NCI-H128 (cell line): Measurements from ENCODE around the gene RBM17.
A peak's percentile ranks its signal among the peaks of the same experiment; 100 is the strongest.
"Not testable (repeated sequence)": the region's sequence is repeated elsewhere in the genome, so short reads cannot be mapped to it uniquely, and the experiment has no call there.

ENCODE experiments used
- DNase-seq: peaks from one replicate; lab custom pipeline; 2025; ENCODE audit not compliant: unreplicated experiment; lab: John Stamatoyannopoulos, UW

The RBM17 gene

GRCh38 chr10:6079044-6079443 lies 9.8 kb upstream of the RBM17 start:
- no peak for DNase-seq

- no peak for DNase-seq
These were observed 8.3 kb upstream of the RBM17 start for GRCh38 chr10:6080417-6080973.

- DNase-seq, result no peak
These were observed 6.1 kb upstream of the RBM17 start for GRCh38 chr10:6082496-6083395.

GRCh38 chr10:6083523-6084475 lies 5.0 kb upstream of the RBM17 start:
- DNase-seq, result no peak

- peak; percentile 4 for DNase-seq
These were observed 2.2 kb upstream of the RBM17 start for GRCh38 chr10:6086375-6087233.

GRCh38 chr10:6089334-6090219 lies 743 bp downstream of the RBM17 start:
- DNase-seq, result no peak

GRCh38 chr10:6091630-6092029 lies 2.8 kb downstream of the RBM17 start:
- DNase-seq, result no peak

GRCh38 chr10:6092731-6093130 lies 3.9 kb downstream of the RBM17 start:
- no peak for DNase-seq

- DNase-seq, result no peak
These were observed 7.2 kb downstream of the RBM17 start for GRCh38 chr10:6095810-6096570.

GRCh38 chr10:6097063-6097462 lies 8.2 kb downstream of the RBM17 start:
- DNase-seq, result no peak

- no peak for DNase-seq
These were observed 9.3 kb downstream of the RBM17 start for GRCh38 chr10:6098156-6098555.

- DNase-seq, result no peak
These were observed 11.5 kb downstream of the RBM17 start for GRCh38 chr10:6100370-6100769.

- DNase-seq, result no peak
These were observed 12.3 kb downstream of the RBM17 start for GRCh38 chr10:6101181-6101580.

GRCh38 chr10:6102128-6102527 lies 13.3 kb downstream of the RBM17 start:
- DNase-seq, result no peak

- no peak for DNase-seq
These were observed 14.8 kb downstream of the RBM17 start for GRCh38 chr10:6103591-6103990.

GRCh38 chr10:6107616-6108015 lies 18.8 kb downstream of the RBM17 start:
- DNase-seq, result not testable (repeated sequence)

- no peak for DNase-seq
These were observed 19.2 kb downstream of the RBM17 start for GRCh38 chr10:6108072-6108471.

- DNase-seq, result no peak
These were observed 20.0 kb downstream of the RBM17 start for GRCh38 chr10:6108631-6109443.
